HG03342 (cell line): ENCODE data around the gene ZNF341.
A peak's percentile ranks its signal among the peaks of the same experiment; 100 is the strongest.
"Not testable (repeated sequence)": the region's sequence is repeated elsewhere in the genome, so short reads cannot be mapped to it uniquely, and the experiment has no call there.

ENCODE experiments used
- ATAC-seq: cut with Tn5 transposase; IDR thresholded peaks from one replicate; pipeline ENCODE4 v1.9.1; 2021; ENCODE audit warnings: mild to moderate bottlenecking, moderate library complexity; ENCODE audit not compliant: unreplicated experiment

The ZNF341 gene

DNA sequence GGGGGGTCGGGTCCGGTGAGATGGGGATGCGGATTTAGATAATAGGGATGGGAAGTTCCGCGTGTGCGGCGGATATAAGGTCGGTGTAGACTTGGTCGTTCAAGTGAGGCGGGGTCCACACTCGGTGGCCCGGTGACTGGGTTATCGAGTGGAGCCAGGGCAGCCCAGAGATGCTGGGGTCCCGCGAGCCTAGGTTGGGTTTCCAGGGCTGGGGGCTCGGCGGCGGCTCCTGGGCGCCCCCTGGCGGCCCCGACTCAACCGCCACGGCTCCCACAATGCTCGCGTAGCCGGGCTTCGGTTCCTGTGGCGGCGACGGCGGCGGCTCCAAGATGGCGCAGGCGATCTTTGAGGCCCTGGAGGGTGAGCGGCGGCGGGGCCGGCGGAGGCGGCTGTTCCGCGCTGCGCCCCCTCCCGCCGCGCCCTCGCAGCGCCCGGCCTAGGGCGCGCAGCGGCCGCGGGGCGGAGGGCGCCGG lies at the start of gene ZNF341:
Gene ZNF341, plus strand, starts transcription at position 304 of the 473 bp plus-strand sequence. Its CDS starts 26 bp downstream, at position 330.
- ATAC-seq: peak; percentile 78

DNA sequence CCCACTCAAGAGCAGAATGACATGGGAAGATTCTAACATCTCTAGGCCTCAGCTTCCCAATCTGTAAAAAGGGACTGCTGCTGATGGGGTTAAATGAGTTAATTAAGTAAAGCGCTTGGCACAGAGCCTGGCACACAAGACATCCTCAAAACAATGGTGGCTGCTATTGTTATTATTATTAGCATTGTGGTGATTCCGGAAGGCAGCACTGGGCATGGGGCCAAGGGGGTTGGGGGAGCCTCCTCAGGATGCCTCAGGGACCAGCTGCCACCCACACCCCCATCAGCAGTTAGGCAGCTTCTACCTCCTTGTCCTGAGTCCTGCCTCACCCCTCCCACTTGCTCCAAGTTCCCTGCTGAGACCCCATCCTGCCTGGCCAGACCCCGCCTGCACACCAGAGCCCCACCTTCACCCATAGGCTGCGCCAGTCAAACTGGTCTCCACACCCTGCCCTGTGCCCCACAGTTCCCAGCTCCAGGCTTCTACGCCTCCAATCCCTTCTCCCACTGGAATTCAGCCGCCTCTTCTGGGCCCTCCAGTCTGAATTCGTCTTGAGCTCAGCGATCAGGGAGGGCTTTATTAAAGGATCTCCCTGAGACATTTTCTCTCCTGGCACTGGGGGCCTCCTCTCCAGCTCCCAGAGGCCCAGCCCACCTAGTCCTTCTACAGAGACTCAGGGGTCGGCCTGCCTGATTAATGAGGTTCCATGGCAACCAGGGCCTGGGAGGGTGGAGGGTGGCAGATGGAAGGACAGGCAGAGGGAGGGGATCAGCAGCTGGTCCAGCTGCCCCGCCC lies 47.1 kb upstream of the ZNF341 start:
- ATAC-seq: no peak

DNA sequence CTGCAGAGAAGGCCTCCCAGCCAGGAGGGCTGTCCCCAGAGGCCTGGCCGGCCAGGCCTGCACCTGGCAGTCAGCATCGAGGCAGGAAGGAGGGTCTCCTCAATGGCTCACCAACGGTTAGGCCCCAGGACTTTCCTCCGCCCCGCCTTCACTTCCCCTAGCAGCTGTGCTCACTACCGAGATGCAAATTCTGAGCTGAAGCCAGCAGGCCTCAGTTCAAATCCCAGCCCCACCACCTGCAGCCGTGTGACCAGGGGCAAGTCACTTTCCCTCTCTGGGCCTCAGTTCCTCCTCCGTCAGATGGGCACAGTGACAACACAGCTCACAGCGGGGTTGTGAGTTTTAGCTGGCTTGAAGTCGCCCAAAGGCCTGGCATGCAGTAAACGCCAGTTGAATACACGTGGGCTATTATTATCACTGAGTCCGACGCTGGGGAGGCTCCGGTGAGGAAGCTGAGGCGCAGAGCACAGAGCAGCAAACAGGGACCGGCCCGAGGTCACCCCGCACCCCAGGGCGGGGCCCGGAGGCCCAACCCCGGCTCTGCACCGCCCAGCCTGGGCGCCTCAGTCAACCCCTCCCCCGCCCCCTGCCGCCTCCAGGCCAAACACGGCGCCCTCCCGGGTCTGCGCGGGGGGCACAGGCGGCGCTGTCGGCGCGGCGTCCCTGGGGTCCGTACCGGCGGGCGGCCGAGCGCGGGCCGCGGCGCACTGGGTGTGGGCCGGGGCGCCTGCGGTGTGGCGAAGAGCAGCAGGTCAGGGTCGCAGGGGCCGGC lies 46.3 kb upstream of the ZNF341 start:
- peak; percentile 38 for ATAC-seq

DNA sequence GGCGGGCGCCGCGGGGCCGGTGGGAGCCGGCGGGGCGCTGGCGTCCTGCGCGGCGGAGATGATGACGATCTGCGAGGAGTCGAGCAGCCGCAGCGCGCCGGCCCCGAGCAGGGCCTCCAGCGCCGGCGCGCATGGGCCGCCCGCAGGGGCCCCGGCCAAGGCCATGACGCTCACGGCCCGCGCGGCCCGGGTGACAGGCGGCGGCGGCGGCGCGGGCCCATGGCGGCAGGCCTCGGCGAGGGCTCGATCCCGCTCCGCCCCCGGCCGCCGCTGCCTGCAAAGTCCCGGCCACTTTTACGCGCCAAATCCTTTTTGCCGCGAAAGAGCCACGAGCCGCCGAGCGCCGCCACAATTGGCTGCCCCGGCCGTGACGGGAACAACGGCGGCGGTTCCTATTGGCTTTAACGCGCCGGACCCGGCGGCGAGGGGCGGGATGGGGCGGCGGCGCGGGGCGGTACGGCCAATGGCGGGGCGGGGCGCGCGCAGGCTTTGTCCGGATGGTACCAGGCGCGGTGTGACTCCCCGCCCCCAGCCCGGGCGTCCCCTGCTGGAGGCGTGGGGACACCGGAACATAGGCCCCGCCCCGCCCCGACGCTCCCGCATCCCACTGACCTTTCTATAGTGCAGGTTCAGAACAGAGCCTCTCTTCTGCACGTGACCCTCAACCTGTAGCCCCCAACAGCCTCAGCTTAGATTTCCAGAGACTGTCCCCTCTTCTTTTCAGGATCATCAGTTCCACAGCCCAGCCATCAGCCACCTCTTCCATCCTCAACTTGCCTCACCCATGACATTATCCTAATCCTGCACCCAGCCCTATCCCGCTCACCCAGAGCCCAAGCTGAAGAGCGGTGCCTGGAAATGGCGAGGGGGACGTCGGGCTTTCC lies 45.5 kb upstream of the ZNF341 start, which contains the start of gene E2F1:
Gene E2F1, minus strand, starts transcription at position 286 of the 884 bp plus-strand sequence. Its CDS starts 121 bp downstream, at position 165.
- peak; percentile 76 for ATAC-seq

DNA sequence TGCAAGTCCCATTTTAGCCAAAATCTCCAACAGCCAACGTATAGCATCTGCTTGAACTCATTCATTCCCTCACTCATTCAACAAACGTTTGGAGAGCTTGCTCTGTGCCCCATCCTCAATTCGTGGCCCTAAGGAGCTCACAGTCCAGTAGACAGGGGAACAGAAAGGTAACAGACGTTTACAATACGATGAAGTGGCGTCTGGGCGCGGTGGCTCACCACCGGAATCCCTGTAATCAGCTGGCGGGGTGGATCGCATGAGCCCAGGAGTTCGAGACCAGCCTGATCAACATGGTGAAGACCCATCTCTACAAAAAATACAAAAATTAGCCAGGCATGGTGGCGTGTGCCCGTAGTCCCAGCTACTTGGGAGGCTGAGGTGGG lies 44.8 kb upstream of the ZNF341 start:
- no peak for ATAC-seq

DNA sequence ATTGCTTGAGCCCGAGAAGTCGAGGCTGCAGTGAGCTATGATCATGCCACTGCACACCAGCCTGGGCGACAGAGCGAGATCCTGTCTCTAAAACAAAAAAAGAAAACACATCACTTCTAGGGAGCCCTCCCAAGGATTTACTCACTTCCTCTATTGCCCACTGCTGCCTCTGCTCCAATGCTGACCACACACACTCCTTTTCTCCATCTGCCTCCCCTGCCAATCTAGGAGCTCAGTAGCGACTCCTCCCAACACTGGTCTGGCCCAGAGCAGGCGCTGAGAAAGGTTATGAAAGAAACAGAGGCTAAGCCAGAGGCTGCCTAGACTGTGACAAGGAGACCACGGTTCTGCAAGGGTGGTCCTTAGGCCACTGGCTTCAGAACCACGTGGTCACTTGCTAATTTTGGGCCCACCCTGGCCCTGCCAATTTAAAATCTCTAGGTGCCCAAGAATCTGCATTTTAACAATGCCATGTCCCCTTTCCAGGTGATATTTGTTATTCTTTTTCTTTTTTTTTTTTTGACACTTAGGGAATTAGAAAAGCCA lies 44.4 kb upstream of the ZNF341 start:
- no peak for ATAC-seq

DNA sequence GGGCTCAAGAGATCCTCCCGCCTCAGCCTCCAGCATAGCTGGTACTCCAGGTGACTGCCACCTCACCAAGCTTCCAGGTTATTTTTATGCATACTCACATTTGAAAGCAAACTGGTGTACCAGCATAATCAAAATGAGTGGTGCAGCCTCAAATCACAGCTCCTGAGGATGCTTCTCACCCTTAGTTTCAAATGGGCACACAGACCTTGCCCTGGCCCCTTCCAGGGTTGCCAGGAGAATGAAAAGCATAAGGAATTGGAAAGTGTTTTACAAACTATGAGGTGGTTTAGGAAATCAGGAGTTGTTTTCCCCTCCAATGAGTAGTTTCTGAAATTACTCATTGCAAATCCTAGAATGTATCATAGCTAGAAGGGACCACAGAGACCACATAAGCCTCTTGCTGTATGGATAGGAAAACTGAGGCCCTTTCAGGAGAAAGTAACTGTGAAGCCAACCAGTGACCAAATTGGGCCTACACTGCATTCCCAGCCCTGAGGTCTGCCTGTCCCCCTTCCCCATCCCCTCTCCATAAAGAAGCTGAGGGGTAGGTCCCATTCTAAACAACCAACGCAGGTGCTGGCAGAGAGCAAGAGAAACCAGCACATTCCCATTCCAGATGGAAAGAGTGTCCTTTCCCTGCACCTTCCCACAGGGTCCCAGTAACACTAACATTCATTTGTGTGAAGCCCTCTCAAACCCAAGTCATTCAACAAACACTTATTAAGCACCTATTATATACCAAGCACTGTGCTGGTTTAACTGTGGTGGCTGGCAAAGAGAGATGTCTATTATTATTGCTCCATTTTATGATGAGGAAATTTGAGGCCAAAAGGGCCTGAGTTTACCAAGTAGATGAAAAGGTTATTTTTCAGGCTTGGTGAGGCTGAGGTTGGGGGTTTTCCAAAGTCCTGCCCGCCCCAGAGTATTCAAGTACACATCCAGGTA lies 43.5 kb upstream of the ZNF341 start:
- ATAC-seq: no peak

DNA sequence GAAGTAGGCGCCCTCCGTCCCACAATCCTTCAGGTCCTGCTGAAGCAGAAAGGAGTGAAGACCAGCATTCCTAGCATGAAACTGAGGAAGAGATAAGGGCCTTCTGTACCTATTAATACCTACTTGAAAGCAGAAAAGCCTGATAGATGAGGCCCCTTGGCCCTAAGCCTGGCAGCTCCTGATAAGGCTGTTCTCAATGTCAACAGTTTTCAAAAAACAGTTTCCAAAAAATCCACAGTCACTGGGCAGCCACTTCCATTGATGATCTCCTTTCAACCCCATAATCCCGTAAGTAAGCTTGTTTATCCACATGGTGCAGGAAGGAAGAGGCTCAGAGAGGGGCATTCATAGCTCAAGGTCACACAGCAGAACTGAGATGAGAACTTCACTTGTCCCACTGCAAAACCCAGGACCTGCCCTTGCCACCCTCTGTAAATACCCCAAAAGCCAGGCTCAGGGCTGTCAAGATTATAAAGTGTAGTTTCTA lies 42.8 kb upstream of the ZNF341 start:
- ATAC-seq: no peak

DNA sequence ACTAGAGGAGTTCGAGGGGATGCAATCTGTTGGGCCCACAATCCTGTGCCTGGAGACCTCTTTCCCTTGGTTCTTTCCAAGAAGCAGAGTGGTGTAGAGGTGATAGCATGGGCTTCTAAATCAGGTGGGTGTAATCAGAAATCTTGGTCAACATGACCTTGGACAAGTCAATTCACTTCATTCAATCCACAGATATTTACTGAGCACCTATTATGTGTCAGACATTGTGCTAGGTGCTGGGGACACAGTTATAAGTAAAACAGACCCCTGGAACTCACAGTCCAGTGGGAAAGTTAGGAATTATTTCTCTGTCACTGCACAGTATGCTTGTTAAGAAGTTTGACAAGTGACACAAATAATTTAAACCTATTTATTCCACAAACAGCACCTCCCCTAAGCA lies 42.3 kb upstream of the ZNF341 start:
- ATAC-seq: no peak

DNA sequence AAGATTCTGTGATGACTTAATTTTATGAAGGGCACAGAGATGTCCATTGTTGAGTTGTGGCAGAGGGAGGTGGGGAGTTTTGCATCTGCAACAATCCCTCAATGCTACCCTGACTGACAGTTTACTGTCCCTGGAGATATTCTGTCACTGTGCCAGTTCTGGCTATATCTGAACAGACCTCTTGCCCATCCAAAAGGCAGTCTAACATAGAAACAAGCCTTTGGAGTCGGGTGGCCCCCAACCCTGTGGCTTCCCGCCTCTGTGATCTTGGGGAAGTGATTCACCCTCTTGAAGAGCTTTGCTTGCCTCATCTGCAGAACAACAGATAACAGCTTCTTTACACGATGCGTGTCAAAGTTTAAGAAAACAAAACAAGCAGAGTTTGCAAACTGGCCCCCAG lies 41.8 kb upstream of the ZNF341 start:
- no peak for ATAC-seq

DNA sequence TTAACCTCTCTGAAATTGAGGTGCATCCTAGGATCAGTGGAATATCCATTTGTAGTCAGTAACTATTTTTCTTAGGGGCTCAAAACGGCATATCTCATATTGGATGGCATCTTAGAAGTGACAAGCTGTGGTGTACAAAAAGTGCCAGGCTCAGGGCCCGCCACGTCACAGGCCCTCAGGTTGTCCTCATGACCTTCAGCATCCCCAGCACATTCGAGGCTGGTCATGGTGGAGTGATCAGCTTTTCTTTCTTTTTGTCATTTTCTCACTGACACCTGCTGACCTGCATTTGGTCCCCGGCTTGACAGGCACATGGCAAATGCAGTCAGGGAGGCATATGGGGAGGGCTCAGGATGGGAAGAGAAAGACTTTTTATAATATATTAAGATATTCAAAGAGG lies 38.5 kb upstream of the ZNF341 start:
- ATAC-seq: no peak

DNA sequence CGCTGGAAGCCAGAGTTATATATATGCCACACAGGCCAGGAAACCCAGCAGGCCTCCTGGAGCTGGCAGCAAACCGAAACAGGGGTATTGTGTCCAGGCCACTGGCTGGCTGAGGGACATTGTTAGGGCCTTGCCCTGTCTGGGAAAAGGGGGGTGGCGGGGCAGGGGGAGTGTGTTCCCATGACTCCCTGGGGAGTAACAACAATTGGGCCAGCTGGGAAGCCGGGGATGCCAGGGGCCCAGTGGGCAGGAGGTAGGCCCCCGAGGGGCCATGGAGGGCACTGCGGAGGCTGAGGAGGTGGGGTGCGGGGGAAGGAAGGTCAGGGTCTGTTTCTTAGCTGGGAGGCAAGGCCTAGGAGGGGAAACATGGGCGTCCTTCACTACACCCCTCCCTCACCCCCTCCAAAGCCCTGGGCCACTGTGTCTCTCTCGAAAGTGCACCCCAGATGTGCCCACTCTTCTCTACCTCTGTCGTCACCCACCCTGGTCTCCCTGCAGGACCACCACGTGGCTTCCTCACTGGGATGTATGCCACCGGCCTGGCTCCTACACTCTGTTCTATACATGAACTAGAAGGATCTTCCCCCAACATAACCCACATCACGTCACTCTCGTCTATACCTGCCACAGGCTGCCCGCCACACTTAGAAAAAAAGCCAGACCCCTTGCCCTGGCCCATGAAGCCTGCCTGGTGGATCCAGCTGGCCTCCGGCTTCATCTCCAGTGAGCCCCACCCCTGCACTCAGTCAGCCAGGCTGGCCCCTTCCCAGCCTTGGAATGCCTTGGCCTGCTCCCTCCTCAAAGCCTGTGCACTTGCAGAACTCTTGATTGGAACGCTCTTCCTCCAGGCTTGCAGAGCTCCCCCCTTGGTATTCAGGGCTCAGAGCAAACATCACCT lies 37.8 kb upstream of the ZNF341 start:
- no peak for ATAC-seq

DNA sequence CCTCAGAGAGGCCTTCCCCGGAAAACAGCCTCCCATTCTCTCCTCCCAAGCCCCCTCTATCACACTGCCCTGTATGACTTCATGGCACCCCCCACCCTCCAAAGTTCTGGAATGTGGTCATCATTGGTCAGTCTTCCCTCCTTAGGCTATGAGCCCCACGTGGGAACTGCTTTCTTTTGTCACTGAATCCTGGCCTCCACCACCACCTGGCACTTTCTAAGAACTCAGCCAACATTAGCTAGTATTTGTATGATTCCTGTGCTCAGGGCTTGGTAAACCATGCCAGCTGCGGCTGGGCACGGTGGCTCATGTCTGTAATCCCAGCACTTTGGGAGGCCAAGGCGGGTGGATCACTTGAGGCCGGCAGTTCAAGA lies 37.2 kb upstream of the ZNF341 start:
- ATAC-seq: no peak

DNA sequence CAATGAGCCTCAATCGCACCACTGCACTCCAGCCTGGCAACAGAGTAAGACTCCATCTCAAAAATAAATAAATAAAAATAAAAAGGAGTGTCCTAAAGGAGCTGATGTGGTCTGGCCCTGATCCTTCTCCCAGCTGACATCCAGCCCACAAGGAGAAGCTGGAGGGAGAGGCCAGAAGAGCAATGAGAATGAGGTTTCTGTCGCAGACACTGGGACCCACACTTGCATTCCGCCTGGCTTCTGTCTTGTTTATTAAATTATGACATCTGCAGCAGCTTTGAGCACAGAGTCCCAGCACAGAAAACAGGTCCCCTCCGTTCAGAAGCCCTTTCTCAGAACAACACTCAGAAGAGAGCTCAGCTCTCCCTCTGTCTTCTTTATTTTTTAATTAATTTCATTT lies 35.3 kb upstream of the ZNF341 start:
- no peak for ATAC-seq

DNA sequence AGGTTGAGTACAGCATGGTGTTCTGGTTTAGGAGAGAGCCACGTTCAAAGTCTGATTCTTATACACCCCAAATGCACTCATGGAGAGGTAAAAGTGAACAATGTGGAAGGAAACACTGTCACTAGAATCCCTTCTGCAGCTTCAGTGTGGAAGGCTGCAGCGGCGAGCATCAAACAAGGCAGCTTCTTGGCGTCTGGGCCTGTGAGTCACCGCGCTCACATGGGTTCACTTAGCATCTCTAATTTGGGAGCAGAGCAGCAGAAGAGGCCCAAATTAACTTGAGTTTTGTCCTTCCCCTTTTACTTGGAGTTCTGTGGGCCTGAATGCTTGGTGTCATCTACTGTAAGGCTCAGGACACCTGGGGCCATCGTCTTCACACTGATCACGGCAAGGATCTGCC lies 34.7 kb upstream of the ZNF341 start:
- ATAC-seq: no peak

DNA sequence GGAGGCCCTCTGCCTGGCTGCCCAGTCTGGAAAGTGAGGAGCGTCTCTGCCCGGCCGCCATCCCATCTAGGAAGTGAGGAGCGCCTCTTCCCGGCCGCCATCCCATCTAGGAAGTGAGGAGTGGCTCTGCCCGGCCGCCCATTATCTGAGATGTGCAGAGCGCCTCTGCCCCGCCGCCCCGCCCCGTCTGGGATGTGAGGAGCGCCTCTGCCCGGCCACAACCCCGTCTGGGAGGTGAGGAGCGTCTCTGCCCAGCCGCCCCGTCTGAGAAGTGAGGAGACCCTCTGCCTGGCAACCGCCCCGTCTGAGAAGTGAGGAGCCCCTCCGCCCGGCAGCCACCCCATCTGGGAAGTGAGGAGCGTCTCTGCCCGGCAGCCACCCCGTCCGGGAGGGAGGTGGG lies 32.8 kb upstream of the ZNF341 start:
- not testable (repeated sequence) for ATAC-seq

DNA sequence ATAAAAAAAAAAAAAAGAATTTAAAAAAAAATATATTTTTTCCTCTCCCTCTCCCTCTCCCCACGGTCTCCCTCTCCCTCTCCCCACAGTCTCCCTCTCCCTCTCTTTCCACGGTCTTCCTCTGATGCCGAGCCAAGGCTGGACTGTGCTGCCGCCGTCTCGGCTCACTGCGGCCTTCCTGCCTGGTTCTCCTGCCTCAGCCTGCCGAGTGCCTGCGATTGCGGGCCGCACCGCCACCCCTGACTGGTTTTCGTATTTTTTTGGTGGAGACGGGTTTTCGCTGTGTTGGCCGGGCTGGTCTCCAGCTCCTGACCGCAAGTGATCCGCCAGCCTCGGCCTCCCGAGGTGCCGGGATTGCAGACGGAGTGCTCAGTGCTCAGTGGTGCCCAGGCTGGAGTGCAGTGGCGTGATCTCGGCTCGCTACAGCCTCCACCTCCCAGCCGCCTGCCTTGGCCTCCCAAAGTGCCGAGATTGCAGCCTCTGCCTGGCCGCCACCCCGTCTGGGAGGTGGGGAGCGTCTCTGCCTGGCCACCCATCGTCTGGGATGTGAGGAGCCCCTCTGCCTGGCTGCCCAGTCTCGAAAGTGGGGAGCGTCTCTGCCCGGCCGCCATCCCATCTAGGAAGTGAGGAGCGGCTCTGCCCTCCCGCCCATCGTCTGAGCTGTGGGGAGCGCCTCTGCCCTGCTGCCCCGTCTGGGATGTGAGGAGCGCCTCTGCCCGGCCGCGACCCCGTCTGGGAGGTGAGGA lies 30.9 kb upstream of the ZNF341 start:
- ATAC-seq: not testable (repeated sequence)
